Upper lobe of right lung (tissue), 1 donor: Measurements from ENCODE around the gene FAM181A. TPM values are rescaled to one million over a fixed set of nuclear protein-coding genes. Genes with fewer than 3 reads are reported as not detected.

ENCODE experiments used
- ATAC-seq: fragments of 200-7000 bp; cut with Tn5 transposase; one replicate; pipeline ENCODE4 v1.9.1; 2020; ENCODE audit warnings: mild to moderate bottlenecking, moderate library complexity
- DNase-seq: peaks from one replicate; pipeline ENCODE4 v3.0.0-alpha.2; 2020
- H3K27ac ChIP-seq: fragments of 200-600 bp; one replicate; pipeline ENCODE4 v1.8.0; 2022
- H3K27me3 ChIP-seq: fragments of 200-600 bp; one replicate; pipeline ENCODE4 v1.8.0; 2022; ENCODE audit warnings: mild to moderate bottlenecking
- H3K36me3 ChIP-seq: fragments of 200-600 bp; one replicate; pipeline ENCODE4 v1.8.0; 2022
- H3K4me1 ChIP-seq: fragments of 200-600 bp; one replicate; pipeline ENCODE4 v1.8.0; 2022
- H3K4me3 ChIP-seq: fragments of 200-600 bp; one replicate; pipeline ENCODE4 v1.8.0; 2022; ENCODE audit warnings: mild to moderate bottlenecking
- H3K9me3 ChIP-seq: fragments of 200-600 bp; one replicate; pipeline ENCODE4 v1.8.0; 2022
- intact Hi-C: fragments of 100-400 bp; cut with DNase I; formaldehyde crosslinking; loops from one replicate; pipeline ENCODE4 v1.11.0; 2022
- total RNA-seq: library from RNA; stranded (reverse); fragmentation: NEBNext Ultra II Directional; extraction: Animal tissue kit (Norgen Biotek cat#: 25700); gene quantifications from one replicate; pipeline ENCODE4 v1.2.1, GENCODE V29; 2021
- TF ChIP-seq, protein P1 (sequence below): fragments of 200-600 bp; IDR thresholded peaks from one replicate; pipeline ENCODE4 v1.8.0; 2022; ENCODE audit warnings: antibody characterized with exemption
- donor health status: DM: no; HTN: yes; CAD: no; lungs with severe emphysema.

FAM181A gene
- total RNA-seq, 1 donor from 2014 or later = 3.5 TPM

DNA sequence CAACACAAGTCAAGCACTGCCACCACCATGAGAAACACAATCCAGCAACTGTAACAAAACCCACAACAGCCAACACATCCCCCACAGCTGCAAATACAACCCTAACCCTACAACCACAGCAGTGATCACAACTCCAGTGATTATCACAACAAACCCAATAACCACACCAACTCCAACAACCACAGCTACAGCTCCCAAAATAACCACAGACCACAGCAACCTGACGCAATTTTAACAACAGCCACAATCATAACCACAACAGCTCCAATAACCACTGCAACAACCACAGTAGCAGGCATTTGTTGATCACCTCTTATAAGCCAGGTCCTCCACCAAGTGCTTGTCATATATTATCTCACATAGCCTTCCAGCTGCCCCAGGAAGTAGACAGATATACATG lies 42.2 kb upstream of the FAM181A start:
- TF ChIP-seq, protein P1, sequence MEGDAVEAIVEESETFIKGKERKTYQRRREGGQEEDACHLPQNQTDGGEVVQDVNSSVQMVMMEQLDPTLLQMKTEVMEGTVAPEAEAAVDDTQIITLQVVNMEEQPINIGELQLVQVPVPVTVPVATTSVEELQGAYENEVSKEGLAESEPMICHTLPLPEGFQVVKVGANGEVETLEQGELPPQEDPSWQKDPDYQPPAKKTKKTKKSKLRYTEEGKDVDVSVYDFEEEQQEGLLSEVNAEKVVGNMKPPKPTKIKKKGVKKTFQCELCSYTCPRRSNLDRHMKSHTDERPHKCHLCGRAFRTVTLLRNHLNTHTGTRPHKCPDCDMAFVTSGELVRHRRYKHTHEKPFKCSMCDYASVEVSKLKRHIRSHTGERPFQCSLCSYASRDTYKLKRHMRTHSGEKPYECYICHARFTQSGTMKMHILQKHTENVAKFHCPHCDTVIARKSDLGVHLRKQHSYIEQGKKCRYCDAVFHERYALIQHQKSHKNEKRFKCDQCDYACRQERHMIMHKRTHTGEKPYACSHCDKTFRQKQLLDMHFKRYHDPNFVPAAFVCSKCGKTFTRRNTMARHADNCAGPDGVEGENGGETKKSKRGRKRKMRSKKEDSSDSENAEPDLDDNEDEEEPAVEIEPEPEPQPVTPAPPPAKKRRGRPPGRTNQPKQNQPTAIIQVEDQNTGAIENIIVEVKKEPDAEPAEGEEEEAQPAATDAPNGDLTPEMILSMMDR = no peak
- intact Hi-C loops = no loop called here

DNA sequence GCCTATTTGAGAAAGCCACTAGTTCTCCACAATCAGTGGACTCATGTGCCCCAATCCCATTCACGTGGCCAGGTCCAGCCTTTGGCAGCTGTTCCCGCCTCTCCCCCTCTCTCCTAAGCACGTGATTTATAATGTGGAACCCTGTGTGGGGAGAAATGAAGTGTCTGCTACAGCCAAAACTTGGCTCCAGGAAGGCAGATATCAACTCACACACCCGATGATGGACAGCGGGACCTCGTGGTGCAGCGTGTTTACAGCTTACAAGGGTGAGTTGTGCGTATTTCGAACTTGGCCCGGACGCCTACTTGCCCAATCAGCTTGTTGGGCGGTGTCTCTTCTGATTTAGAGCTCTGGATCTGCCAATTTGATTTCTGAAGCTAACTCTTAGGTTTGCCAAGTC lies 38.1 kb upstream of the FAM181A start:
- H3K27ac ChIP-seq = no peak overlapping the region
- peak; percentile 34 for ATAC-seq
- H3K27me3 ChIP-seq = no peaks in the 10 kb centered on the region
- TF ChIP-seq, protein P1 = no peak
- intact Hi-C loops = no loop called here
- H3K9me3 ChIP-seq = no peaks in the 10 kb centered on the region
- no peaks in the 10 kb centered on the region for H3K4me1 ChIP-seq
- no peak overlapping the region for H3K4me3 ChIP-seq
- no peak for DNase-seq
- H3K36me3 ChIP-seq = no peaks in the 10 kb centered on the region

More for the DNA sequence above, 42.2 kb upstream of the FAM181A start:
- no peaks in the 10 kb centered on the region for H3K36me3 ChIP-seq
- no peaks in the 10 kb centered on the region for H3K9me3 ChIP-seq
- no peak overlapping the region for H3K4me3 ChIP-seq
- H3K27ac ChIP-seq = no peak overlapping the region
- ATAC-seq = no peak
- no peaks in the 10 kb centered on the region for H3K4me1 ChIP-seq
- no peaks in the 10 kb centered on the region for H3K27me3 ChIP-seq
- DNase-seq = no peak

DNA sequence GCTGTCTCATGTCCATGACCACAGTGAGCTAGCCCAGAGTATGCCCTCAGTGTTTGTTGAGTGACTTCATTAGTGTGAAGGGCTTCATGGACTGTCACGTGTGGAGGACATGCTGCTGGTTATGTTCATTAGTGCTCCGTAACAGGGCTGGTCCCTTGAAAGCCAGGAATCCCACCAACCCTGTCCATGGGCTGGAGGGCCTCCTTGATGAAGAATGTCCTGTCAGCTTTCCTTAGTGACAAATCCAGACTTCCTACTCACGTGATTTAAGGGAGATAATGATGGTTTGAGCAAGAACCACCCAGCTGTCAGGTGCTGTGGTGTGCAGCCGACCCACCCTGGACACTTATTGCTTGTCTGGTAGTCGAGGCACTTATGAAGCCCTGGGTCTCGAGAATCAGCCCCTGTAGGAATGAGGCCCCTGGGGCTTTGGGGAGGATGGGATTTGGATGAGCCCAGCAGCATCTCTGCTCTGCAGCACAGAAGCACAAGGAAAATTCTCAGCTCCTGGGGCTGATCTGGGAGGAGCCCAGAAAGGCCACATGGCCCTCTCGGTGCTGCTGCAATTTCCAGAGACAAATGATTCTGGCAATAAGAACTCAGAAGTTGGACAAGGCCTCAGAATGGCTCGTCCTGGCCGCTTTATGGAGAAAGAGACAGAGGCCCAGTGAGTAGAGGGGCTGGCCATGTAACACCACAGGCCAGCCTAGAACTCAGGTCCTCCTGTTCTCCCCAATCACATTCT lies 37.2 kb upstream of the FAM181A start:
- TF ChIP-seq, protein P1 = no peak
- Histone ChIP-seq H3K36me3 (no peaks in the 10 kb centered on the region), H3K27me3 (no peaks in the 10 kb centered on the region), H3K9me3 (no peaks in the 10 kb centered on the region), H3K4me1 (no peaks in the 10 kb centered on the region), H3K27ac (no peak overlapping the region), H3K4me3 (no peak overlapping the region)
- intact Hi-C loops = loop anchor here (10.0 kb wide), 1 partner anchor 235 kb away; no protein-coding TSS in a partner anchor
- peak; percentile 52 for DNase-seq
- no peak for ATAC-seq

DNA sequence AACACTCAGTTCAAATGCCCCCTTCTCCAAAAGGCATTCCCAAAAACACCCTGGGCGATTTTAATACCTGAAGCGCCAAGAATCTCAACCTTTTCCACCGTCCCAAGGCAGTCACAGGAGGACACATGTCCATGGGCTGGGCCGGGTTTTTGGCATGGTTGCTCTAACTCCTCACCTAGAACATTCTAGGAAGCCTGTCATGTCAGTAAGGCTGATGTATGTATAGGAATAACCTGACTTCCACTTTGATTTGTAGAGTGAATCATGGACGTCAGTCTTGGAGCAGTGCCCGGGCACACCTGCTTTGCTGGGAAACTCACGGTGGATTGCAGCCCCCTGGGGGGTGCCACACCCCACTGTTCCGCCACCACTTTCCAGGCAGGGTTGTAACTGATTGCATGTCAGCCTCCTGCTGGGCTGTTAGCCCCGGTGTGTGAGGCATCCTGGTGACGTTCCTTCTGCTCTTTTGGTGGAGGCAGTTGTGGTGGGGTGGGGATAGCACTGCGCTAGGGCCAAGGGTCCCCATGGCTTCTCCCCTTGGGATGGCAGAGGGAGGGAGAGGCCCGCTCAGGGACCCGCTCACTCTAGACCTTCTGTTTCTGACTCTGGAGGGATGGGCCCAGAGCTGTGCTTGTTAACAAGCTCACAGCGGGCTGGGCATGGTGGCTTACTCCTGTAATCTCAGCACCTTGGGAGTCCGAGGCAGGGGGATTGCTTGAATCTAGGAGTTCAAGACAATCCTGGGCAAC lies 35.2 kb upstream of the FAM181A start:
- Histone ChIP-seq H3K27ac (no peak overlapping the region), H3K27me3 (no peaks in the 10 kb centered on the region), H3K4me3 (no peak overlapping the region), H3K9me3 (no peaks in the 10 kb centered on the region), H3K4me1 (no peaks in the 10 kb centered on the region), H3K36me3 (no peaks in the 10 kb centered on the region)
- TF ChIP-seq, protein P1 = no peak
- intact Hi-C loops = loop anchor here (10.0 kb wide), 1 partner anchor 237 kb away; no protein-coding TSS in a partner anchor
- no peak for DNase-seq
- no peak for ATAC-seq

DNA sequence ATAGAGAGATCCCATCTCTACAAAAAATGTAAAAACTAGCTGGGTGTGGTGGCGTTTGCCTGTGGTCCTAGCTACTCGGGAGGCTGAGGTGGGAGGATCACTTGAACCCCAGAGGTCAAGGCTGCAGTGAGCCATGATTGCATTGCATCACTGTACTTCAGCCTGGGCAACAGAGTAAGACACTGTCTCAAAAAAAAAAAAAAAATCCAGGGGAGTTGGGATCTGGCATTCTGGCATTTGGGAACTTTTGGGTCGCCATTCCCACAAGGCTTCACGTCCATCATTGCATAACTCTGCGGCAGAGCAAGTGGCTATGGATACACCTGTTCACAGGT lies 34.7 kb upstream of the FAM181A start:
- intact Hi-C loops = loop anchor here (10.0 kb wide), 1 partner anchor 238 kb away; no protein-coding TSS in a partner anchor
- ATAC-seq (no peak), DNase-seq (no peak)
- Histone ChIP-seq H3K27me3 (no peaks in the 10 kb centered on the region), H3K36me3 (no peaks in the 10 kb centered on the region), H3K9me3 (no peaks in the 10 kb centered on the region), H3K4me1 (no peaks in the 10 kb centered on the region), H3K27ac (no peak overlapping the region), H3K4me3 (no peak overlapping the region)
- TF ChIP-seq, protein P1 = no peak
